Fibroblast of the conjunctiva (primary cell): Measurements from ENCODE around the gene PLEKHA4.
"Not testable (repeated sequence)": the region's sequence is repeated elsewhere in the genome, so short reads cannot be mapped to it uniquely, and the experiment has no call there.

Experiments
- DNase-seq: peaks from one replicate; pipeline ENCODE4 v3.0.0-alpha.2; 2010; ENCODE audit warnings: low read depth

PLEKHA4 gene

GRCh38 chr19:48862827-48863226, 5.6 kb downstream of the PLEKHA4 start:
- DNase-seq = no peak

DNA sequence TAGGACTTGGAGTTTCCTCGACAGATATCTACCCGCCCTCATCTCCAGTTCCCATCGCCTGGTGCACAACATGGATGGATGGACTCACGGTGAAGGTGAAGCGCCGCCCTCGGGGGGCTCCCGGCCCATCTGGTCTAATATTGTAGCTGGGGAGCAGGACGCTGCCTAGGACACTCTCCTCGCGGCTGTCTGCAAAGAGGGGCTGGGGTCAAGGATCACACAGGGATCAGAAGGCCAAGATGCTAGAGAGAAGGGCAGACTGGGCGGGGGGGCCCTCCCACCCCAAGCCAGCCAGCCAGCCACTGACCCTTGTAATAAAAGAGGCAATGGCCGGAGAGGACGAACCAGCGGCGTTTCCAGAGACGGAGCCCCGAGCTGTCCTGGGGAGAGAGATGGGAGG, 7.1 kb downstream of the PLEKHA4 start:
- DNase-seq = no peak

- DNase-seq = no peak
Observed at GRCh38 chr19:48859711-48860572, 8.5 kb downstream of the PLEKHA4 start.

DNA sequence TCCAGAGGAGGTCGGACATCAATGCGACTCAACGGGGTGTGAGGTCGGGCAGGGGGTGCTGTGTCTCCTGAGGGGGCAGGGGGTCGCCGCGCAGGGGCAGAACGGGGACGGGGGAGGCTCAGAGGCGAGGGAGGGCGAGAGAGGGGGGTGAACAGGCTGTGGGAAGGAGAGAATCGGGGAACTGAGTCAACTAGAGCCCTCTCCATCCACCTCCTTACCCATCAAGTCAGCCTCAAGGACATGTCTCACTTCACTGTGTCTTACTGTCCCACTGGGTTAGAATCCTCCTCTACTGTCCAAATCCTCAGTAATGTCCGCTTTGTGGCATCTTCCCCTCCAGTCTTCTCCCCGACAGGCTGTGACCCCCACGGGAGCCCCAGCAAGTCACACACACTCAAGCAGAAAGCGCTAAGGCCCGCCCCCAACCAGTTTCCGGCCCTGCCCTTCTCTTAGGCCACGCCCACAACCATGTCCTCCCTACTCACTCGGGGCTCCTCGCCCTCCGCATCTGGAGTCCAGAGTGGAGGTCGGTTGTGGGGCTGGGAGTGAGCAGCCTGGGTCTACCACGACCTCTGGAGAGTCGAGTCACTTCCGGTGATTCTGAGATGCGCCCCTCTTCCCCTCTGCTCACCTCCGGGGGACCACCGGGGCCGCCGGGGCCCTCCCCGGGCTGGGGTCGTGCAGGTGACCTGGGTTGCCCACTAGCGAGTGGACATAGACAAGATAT, 9.3 kb downstream of the PLEKHA4 start:
- DNase-seq = no peak

GRCh38 chr19:48856921-48857320, 11.5 kb downstream of the PLEKHA4 start:
- no peak for DNase-seq

- DNase-seq = no peak
Observed at GRCh38 chr19:48854103-48854502, 14.3 kb downstream of the PLEKHA4 start.

DNA sequence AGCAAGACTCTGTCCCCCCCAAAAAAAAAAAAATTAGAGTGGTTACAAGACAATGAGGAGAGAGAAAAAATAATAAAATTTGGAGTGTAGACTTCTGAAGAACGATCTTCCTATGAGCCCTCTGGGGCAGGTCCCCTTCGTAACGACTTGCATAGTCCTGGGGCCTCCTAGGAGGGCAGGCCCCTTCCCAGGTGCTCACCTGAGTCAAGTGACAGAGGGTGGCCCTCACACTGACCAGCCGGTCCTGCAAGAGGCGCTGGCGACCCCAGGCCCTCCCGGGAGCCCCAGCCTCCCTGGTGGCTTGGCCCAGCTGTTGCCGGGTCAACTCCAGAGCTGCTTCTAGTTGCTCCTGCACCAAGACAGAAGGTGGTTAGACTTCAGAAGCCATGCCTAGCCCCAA, 14.9 kb downstream of the PLEKHA4 start:
- DNase-seq = no peak

- DNase-seq = no peak
Observed at GRCh38 chr19:48852292-48852691, 16.1 kb downstream of the PLEKHA4 start.

- not testable (repeated sequence) for DNase-seq
Observed at GRCh38 chr19:48846659-48847058, 21.8 kb downstream of the PLEKHA4 start.

DNA sequence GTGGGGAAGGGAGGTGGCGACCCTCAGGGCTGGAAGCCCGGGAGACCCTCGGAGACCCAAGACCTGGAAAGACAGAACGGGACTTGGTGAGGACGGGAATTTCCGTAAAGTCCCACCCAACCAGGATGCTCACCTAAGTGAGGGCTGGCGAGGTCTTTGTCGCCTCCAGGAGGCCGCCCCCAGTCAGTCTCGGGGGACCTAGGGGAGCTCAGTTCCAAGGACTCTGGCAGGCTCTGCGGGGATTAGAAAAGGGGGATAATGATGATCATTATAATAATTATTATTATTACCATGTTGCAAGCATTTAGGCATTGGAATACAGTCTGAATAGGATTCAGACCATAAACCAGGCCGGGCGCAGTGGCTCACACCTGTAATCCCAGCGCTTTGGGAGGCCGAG, 23.0 kb downstream of the PLEKHA4 start:
- no peak for DNase-seq

DNA sequence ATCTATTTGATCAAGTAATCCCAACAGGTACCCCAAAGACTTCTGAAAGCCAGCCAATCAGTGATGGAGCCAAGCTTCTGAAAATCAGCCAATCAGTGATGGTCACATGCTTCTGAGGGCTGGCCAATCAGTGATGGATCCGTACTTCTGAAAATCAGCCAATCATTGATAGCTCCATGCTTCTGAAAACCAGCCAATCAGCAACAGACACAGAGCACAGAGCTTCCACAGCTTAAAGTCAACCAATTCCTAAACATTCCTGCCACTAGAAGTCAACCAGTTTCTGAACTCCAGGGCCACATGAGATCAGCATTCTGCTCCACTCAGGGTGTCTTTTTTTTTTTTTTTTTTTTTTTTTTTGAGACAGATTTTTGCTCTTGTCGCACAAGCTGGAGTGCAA, 23.9 kb downstream of the PLEKHA4 start:
- DNase-seq = no peak

DNA sequence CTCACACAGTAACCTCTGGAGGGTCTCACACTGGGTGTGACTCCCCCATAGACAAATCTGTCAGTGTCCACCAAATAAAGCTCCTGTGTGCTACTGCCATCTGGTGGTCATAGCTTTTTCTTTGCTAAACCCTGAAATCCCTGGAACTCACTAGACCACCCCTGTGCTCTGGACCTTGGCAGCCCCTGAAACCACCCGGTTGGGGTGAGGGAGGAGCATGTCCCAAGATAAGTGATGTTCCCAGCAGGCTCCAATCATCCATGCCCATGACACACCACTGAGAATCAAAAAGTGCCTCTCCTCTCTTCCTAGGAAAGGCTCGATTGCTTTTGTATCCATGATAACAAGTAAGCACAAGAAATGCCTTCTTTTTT, 25.6 kb downstream of the PLEKHA4 start:
- DNase-seq = no peak

DNA sequence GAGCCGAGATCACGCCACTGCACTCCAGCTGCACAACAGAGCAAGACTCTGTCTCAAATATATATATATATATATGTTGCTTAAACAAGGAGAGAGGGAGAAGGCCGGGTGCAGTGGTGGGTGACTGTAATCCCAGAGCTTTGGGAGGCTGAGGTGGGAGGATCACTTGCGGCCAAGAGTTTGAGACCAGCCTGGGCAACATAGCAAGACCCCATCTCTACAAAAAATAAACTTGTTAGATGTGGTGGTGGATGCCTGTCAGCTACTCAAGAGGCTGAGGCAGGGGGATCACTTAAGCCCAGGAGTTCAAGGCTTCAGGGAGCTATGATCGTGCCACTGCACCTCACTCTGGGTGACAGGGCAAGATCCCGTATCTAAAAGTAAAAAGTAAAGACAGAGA, 26.8 kb downstream of the PLEKHA4 start:
- DNase-seq = no peak

DNA sequence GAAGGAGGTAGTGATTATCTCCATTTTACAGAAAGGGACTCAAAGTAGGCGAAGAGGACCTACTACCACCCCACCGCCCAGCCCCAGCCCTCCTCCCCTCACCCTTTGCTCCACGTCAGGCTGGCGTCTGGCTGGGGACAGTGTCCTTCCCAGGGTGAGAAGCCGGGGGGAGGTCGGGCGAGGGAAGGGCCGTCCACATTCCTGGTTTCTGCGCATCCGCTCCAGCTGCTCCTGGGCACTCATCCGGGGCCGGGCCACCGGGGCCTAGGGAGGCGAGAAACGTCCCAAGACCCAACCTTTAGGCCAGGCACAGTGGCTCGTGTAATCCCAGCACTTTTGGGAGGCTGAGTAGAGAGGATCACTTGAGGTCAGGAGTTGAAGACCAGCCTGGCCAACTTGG, 27.4 kb downstream of the PLEKHA4 start:
- DNase-seq = no peak

- DNase-seq = no peak
Observed at GRCh38 chr19:48837687-48838086, 30.7 kb downstream of the PLEKHA4 start.

DNA sequence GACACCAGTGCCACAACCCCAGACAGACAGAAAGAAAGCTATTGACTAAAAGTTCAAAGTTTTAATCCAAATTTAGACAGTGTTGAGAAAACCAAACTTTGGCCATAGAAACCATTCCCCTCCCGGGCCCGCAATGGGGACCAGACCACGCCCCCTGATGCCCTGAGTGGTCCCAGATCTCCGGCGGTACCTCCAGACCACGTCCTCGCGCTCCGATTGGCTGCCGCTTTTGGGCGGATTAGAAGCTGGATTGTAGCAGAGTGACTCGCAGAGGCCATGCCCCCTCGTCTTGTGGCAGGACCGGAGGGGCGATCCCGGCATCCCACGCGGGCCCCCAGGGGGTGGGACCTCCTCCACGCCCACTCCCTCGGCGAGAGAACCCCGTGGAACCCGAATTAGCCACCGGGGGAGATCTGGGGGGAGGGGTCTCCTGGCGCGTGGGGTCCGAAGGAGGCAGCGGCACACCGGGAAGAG, 31.3 kb downstream of the PLEKHA4 start:
- peak; percentile 66 for DNase-seq

- DNase-seq = no peak
Observed at GRCh38 chr19:48836089-48837017, 32.1 kb downstream of the PLEKHA4 start, which contains the start of gene HSD17B14. TSS of gene HSD17B14 (minus strand) at chr19:48836491. CDS start at chr19:48836411, 80 bp downstream.

- DNase-seq = peak; percentile 73
Observed at GRCh38 chr19:48835734-48836088, 32.7 kb downstream of the PLEKHA4 start.

DNA sequence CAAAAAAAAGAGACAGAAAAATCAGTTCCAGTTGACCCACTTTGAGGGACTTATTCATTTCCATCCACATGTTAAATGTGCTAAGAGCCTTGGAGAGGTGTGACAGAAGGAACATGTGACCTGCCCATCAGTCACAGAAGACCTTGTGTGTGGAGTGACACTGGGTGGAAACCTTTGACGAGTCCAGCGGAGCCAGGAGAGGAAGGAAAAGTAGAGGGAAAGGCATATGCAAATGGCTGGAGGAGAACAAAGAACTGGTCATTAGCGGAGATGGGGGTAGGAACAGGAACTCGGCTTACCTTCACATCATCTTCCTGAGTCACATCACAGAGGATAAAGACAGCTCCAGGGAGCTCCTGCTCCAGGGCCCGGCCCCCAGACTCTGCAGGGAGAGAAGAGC, 34.4 kb downstream of the PLEKHA4 start:
- no peak for DNase-seq

GRCh38 chr19:48833049-48833448, 35.4 kb downstream of the PLEKHA4 start:
- DNase-seq = no peak

- DNase-seq = no peak
Observed at GRCh38 chr19:48830965-48831364, 37.5 kb downstream of the PLEKHA4 start.

GRCh38 chr19:48830088-48830487, 38.3 kb downstream of the PLEKHA4 start:
- no peak for DNase-seq
